ENCODE results near the gene GPX2.

GRCh38 chr14:64919618-64920017 is 22.9 kb downstream of the GPX2 start:
- TF ChIP-seq POLR2A (IDR thresholded peaks at IDR 0.05) (no peak), EP300 (IDR thresholded peaks at IDR 0.05) (no peak), POLR2AphosphoS5 (IDR thresholded peaks at IDR 0.05) (no peak)
- TF ChIP-seq, protein P1, sequence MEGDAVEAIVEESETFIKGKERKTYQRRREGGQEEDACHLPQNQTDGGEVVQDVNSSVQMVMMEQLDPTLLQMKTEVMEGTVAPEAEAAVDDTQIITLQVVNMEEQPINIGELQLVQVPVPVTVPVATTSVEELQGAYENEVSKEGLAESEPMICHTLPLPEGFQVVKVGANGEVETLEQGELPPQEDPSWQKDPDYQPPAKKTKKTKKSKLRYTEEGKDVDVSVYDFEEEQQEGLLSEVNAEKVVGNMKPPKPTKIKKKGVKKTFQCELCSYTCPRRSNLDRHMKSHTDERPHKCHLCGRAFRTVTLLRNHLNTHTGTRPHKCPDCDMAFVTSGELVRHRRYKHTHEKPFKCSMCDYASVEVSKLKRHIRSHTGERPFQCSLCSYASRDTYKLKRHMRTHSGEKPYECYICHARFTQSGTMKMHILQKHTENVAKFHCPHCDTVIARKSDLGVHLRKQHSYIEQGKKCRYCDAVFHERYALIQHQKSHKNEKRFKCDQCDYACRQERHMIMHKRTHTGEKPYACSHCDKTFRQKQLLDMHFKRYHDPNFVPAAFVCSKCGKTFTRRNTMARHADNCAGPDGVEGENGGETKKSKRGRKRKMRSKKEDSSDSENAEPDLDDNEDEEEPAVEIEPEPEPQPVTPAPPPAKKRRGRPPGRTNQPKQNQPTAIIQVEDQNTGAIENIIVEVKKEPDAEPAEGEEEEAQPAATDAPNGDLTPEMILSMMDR (IDR thresholded peaks at IDR 0.05): no peak

Data from upper lobe of left lung (tissue), 4 donors.